T-helper 2 cell (primary cell): Measurements from ENCODE around the gene PSMC6.
"Not testable (repeated sequence)": the region's sequence is repeated elsewhere in the genome, so short reads cannot be mapped to it uniquely, and the experiment has no call there.

Experiments
- DNase-seq, 5 experiments: peaks; one replicate each; pipeline versions ENCODE4 v3.0.0 to v3.0.0-alpha.2; 2012 to 2022

The PSMC6 gene

GRCh38 chr14:52723514-52724359 lies 16.7 kb downstream of the PSMC6 start:
- no peak for DNase-seq

GRCh38 chr14:52724360-52724644 lies 17.3 kb downstream of the PSMC6 start:
- no peak for DNase-seq

GRCh38 chr14:52727509-52727908 lies 20.5 kb downstream of the PSMC6 start:
- not testable (repeated sequence) for DNase-seq

DNA sequence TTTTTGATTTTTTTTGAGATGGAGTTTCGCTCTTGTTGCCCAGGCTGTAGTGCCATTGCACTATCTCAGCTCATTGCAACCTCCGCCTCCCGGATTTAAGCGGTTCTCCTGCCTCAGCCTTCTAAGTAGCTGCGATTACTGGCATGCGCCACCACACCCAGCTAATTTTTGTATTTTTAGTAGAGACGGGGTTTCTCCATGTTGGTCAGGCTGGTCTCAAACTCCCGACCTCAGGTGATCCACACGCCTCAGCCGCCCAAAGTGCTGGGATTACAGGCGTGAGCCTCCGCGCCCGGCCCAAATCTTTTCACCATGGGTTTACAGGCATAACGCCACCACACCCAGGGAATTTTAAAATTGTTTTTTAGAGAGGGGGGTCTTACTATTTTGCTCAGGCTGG lies 22.0 kb downstream of the PSMC6 start:
- DNase-seq = not testable (repeated sequence)

DNA sequence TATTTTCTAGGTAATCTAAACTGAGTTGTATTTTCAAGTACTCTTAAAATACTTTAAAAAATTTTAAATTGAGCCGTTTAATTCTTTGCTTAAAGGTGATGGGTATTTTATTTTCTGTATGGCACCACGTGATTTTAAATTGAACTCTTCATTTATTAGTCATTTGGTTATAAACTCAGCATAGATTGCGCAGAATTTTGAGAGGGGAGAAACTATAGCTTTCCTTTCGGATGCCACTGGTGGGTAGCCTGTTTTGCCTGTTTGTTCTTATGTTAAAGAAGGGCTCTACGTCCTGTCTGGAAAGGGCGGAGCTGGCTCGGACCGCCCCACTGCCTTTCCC lies 22.6 kb downstream of the PSMC6 start:
- no peak for DNase-seq

- peak; percentile 95 to 98 (median 97) for DNase-seq
These were observed 23.1 kb downstream of the PSMC6 start, which contains the start of gene STYX for GRCh38 chr14:52729925-52730708. Gene STYX (plus strand): TSS chr14:52730166. CDS start chr14:52730475, 309 bp downstream.

GRCh38 chr14:52730709-52731111 lies 23.7 kb downstream of the PSMC6 start:
- no peak for DNase-seq

- no peak for DNase-seq
These were observed 26.8 kb downstream of the PSMC6 start for GRCh38 chr14:52733824-52734223.

- DNase-seq = no peak
These were observed 29.0 kb downstream of the PSMC6 start for GRCh38 chr14:52735921-52736489.

- DNase-seq = no peak
These were observed 31.4 kb downstream of the PSMC6 start for GRCh38 chr14:52738409-52738808.

- no peak for DNase-seq
These were observed 33.8 kb downstream of the PSMC6 start for GRCh38 chr14:52740751-52741150.

DNA sequence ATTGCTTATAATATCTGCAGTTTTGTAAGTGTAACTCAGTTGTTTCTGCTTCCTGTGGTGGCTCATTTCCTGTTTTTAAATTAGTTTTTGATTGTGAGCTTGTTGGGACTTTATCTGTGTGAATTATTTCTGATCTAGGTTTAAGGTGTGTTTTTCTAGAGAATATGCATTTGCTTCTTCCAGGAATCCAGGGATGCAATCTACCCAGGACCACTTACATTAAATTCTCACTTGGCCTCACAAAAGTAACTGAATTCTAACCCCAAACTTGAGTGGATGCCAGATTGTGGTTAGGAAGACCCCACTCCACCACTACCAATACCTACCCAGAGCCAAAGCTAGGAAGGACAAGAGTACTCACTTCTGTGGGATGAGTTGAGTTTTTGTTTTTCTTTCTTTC lies 34.9 kb downstream of the PSMC6 start:
- DNase-seq = peak in 2 of 5 experiments; percentile 15 to 68

DNA sequence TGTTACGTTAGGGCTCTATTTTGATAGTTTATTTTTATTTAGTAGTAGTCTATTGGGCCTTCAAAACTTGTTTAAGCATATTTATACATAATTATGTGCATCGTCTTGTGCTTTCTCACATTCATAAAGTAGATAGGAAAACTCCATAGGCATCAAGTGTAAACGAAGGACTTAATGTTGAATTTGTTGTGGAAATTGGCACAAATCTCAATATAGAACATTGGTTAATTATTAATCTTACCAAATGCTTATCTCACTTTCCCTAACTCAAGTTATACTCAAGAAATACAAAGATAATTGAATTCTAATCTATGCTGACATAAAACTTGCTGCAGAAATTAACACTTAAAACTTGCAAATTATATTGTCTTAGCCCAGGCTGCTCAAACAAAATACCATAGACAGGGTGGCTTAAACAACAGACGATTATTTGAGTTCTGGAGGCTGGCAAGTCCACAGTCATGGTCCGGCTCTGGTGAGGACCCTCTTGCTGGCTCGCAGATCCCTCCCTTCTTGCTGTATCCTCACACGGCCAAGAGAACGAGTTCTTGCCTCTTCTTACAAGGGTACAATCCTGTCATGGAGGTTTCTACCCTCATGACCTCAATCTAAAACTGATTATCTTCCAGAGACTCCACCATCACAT lies 41.8 kb downstream of the PSMC6 start:
- no peak for DNase-seq

DNA sequence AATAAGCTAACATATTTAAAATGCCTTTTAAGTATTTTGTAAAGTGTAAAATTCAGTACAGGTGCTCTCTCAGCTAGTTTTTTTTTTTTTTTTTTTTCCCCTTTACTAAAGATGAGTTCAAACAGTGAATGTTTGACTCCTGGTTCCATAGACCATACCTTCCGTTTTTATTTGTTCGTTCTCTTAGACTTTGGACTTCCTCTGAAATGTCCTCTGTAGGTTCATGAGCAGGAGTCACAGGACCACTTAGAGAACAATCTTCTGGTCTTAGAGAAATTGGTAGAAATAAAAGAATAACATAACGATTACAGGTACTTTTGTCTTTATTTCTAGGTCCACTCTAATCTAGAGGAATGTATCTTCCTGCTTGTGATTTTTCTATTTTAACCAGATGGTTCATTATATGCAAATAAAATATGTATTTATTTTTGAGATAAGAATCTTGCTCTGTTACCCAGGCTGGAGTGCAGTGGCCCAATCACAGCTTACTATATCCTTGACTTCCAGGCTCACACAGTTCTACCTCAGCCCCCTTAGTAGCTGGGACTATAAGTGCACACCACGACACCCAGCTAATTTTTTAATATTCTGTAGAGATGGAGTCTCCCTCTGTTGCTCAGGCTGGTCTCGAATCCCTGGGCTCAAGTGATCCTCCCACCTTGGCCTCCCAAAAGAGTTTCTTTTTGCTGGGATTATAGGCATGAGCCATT lies 48.8 kb downstream of the PSMC6 start:
- no peak for DNase-seq

- DNase-seq = no peak
These were observed 52.1 kb downstream of the PSMC6 start for GRCh38 chr14:52759145-52759544.

DNA sequence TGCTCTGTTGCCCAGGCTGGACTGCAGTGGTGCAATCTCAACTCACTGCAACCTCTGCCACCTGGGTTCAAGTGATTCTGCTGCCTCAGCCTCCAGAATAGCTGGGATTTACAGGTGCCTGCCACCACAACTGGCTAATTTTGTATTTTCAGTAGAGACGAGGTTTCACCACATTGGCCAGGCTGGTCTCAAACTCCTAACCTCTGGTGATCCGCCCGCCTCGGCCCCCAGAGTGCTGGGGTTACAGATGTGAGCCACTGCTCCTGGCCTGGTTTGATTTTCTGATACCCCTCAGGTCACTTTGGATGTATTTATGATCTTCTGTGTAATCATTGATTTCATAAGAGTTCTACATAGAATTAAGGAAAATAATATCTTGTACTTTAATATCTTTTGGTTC lies 55.9 kb downstream of the PSMC6 start:
- DNase-seq = not testable (repeated sequence)

DNA sequence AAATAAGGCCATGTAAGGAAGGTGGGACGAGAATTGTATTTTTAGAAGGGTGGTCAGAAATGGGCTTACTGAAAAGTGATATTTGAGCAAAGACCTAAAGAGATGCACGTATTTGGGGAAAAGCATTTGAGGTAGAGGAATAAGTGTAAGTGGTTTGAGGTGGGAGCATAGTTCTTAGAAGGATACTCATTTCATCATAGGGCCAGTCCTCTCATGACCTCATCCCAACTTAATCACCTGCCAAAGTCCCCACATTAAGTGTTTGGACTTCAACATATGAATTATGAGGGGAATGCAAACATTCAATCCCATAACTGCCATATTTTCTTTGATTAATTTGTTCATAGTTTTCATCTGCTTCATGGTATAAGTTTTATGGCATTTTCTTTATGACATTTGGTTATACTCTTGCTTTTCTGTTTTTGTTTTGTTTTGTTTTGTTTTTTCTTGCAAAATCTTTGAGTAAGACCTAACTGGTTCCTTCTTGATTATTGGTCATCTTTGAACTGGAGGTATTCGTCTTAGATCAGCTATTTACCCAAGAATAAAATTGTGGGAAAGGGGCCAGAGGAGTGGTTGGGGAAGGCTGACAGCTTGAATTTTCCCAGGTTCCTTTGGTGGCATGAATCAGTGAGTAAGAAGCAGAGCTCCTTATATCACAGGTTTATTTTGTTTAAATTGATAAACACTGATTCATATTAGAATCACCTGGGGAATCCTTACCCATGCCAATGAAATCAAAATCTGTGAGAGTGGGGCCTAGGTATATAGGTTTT lies 60.2 kb downstream of the PSMC6 start:
- no peak for DNase-seq

DNA sequence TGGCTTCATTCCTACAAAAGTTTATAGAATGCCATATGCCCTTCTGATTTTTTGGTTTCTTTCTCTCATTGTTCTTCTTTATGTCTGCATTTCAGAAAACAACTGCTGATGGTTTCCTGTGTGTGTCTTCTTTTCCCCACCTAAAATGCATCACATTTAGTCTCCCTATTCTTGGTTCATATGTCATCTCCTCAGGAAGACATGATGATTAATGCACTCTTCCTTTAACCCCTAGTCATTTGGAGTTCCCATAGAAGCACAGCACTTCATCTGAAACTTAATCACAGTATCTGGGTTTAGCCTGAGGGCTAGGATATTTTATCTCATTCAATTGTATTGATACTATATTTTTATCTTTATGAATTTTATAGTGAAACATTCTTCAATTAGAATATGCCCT lies 62.9 kb downstream of the PSMC6 start:
- DNase-seq = no peak

GRCh38 chr14:52776816-52777215 lies 69.8 kb downstream of the PSMC6 start:
- DNase-seq = no peak
